ENCODE results near the gene MYADM.

MYADM gene

DNA sequence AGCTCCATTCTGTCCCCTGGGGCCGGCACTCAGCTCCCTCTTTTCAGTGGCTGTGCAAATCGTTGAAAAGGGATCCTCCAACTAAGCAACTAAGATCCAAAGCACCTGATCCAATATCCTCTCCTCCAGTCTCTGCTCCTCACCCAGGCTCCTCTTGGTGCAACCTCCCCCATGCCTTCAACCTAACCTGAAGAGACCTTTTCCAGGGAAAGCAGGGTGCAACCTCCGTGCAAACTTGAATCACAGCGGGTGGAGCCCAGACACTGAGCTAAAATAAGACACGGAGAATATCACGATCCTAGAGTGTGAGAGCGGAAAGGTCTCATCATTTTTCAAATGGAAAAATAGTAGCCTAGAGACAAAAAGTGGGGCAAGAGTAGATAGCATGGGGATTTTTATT is 49.7 kb downstream of the MYADM start:
- no peak for DNase-seq
